ENCODE data around the gene EHD2. TPM values are rescaled to one million over a fixed set of nuclear protein-coding genes. Genes with fewer than 3 reads are reported as not detected.

EHD2 gene
- total and polyA plus RNA-seq, 2 of the 4 experiments (the other 2 are of a cell fraction), result 35.3 to 181 TPM

DNA sequence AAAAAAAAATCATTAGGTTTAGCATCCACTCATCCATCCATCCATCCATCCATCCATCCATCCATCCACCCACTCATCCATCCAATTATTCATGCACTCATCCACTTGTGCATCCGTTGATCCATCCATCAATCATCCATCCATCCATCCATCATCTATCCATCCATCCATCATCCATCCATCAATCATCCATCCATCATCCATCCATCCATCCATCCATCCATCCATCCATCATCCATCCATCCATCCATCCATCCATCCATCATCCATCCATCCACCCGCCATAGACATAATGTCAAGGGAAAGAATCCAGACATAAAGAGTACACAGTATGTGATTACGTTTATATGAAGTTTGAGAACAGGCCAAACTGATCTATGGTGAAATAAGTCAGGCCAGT lies 56.3 kb downstream of the EHD2 start:
- H4K91ac ChIP-seq (ENCODE audit: insufficient read depth, low read depth, low read length), result no peak overlapping the region
- H2AK9ac ChIP-seq (replicated peaks; ENCODE audit: low read depth, low read length, poor library complexity), result no peak overlapping the region
- H3K9me1 ChIP-seq (ENCODE audit: insufficient read depth, low read length), result no peaks in the 10 kb centered on the region; the same call in 1 of the 2 replicates
- 50% methylated on average over 2 of the region's 3 CpGs; no CpG with 5 or more reads in 1 of the 2 experiments for WGBS, 2 experiments (ENCODE audit: extremely low coverage in 2 of 2, insufficient read length in 1 of 2)
- dilution Hi-C loops (cut with HindIII; ENCODE audit: low sequenced_read_pairs, unreplicated experiment) (no loop called here), in situ Hi-C loops (cut with MboI; ENCODE audit: low sequenced_read_pairs) (no loop called here), intact Hi-C loops (cut with micrococcal nuclease) (no loop called here)
- TF ChIP-seq CEBPB (IDR thresholded peaks at IDR 0.05; ENCODE audit: low read depth, low read length), result no peak
- no peak for TF ChIP-seq POLR2A (IDR thresholded peaks at IDR 0.05; ENCODE audit: low read depth, low read length)
- TF ChIP-seq, protein P1, sequence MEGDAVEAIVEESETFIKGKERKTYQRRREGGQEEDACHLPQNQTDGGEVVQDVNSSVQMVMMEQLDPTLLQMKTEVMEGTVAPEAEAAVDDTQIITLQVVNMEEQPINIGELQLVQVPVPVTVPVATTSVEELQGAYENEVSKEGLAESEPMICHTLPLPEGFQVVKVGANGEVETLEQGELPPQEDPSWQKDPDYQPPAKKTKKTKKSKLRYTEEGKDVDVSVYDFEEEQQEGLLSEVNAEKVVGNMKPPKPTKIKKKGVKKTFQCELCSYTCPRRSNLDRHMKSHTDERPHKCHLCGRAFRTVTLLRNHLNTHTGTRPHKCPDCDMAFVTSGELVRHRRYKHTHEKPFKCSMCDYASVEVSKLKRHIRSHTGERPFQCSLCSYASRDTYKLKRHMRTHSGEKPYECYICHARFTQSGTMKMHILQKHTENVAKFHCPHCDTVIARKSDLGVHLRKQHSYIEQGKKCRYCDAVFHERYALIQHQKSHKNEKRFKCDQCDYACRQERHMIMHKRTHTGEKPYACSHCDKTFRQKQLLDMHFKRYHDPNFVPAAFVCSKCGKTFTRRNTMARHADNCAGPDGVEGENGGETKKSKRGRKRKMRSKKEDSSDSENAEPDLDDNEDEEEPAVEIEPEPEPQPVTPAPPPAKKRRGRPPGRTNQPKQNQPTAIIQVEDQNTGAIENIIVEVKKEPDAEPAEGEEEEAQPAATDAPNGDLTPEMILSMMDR (conservative IDR thresholded peaks at IDR 0.05; ENCODE audit: low read depth, low read length), result no peak
- no peak for TF ChIP-seq RAD21 (IDR thresholded peaks at IDR 0.05; ENCODE audit: low read length)
- no peak for TF ChIP-seq RCOR1 (IDR thresholded peaks at IDR 0.05; ENCODE audit: insufficient replicate concordance, low read length)
- TF ChIP-seq NFE2L2 (IDR thresholded peaks at IDR 0.05; ENCODE audit: low read depth, low read length), result no peak
- TF ChIP-seq, protein P2, sequence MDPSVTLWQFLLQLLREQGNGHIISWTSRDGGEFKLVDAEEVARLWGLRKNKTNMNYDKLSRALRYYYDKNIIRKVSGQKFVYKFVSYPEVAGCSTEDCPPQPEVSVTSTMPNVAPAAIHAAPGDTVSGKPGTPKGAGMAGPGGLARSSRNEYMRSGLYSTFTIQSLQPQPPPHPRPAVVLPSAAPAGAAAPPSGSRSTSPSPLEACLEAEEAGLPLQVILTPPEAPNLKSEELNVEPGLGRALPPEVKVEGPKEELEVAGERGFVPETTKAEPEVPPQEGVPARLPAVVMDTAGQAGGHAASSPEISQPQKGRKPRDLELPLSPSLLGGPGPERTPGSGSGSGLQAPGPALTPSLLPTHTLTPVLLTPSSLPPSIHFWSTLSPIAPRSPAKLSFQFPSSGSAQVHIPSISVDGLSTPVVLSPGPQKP (IDR thresholded peaks at IDR 0.05; ENCODE audit: borderline replicate concordance, low read depth, low read length), result no peak
- no peak for TF ChIP-seq RFX5 (IDR thresholded peaks at IDR 0.05; ENCODE audit: low read depth, low read length)
- no peak for TF ChIP-seq MXI1 (IDR thresholded peaks at IDR 0.05; ENCODE audit: borderline replicate concordance, low read depth, low read length)
- no peak for TF ChIP-seq SMC3 (IDR thresholded peaks at IDR 0.05; ENCODE audit: low read depth, low read length)
- no peak for TF ChIP-seq MAFK (IDR thresholded peaks at IDR 0.05; ENCODE audit: low read depth, low read length)
- TF ChIP-seq CHD1 (IDR thresholded peaks at IDR 0.05; ENCODE audit: low read depth, low read length), result no peak
- TF ChIP-seq BHLHE40 (IDR thresholded peaks at IDR 0.05; ENCODE audit: low read depth, low read length), result no peak
- TF ChIP-seq, protein P3, sequence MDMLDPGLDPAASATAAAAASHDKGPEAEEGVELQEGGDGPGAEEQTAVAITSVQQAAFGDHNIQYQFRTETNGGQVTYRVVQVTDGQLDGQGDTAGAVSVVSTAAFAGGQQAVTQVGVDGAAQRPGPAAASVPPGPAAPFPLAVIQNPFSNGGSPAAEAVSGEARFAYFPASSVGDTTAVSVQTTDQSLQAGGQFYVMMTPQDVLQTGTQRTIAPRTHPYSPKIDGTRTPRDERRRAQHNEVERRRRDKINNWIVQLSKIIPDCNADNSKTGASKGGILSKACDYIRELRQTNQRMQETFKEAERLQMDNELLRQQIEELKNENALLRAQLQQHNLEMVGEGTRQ (IDR thresholded peaks at IDR 0.05; ENCODE audit: low read depth, low read length), result no peak
- TF ChIP-seq FOS (IDR thresholded peaks at IDR 0.05; ENCODE audit: low read depth, low read length), result no peak
- TF ChIP-seq MAZ (IDR thresholded peaks at IDR 0.05; ENCODE audit: borderline replicate concordance, low read depth, low read length), result no peak
- no peaks in the 10 kb centered on the region for H3K9me3 ChIP-seq (ENCODE audit: control insufficient read depth, insufficient read depth, low read length)
- no peak overlapping the region for H2AFZ ChIP-seq (replicated peaks; ENCODE audit: low read length, poor library complexity)
- no peak overlapping the region for H3K4me3 ChIP-seq (ENCODE audit: insufficient read depth, low read depth, low read length)
- H4K20me1 ChIP-seq (ENCODE audit: insufficient read depth, low read length), result no peaks in the 10 kb centered on the region
- H3K36me3 ChIP-seq (ENCODE audit: control insufficient read depth, insufficient read depth, low read length), result no peaks in the 10 kb centered on the region
- H4K5ac ChIP-seq (ENCODE audit: low read depth, low read length), result no peak overlapping the region
- H3K9ac ChIP-seq (ENCODE audit: low read depth, low read length), result no peak overlapping the region
- DNase-seq (no peak), ATAC-seq (ENCODE audit: low read depth) (no peak)
- H3K56ac ChIP-seq (ENCODE audit: extremely low read depth, insufficient read depth, low read length), result no peak overlapping the region
- no peak overlapping the region for H2BK15ac ChIP-seq (ENCODE audit: low read depth, low read length)
- H2BK120ac ChIP-seq (ENCODE audit: low read depth, low read length), result no peak overlapping the region
- H3K4ac ChIP-seq (ENCODE audit: low read depth, low read length), result no peak overlapping the region
- no TSS peak for BruUV-seq (replicated peaks)
- no peak overlapping the region for H3K27ac ChIP-seq (ENCODE audit: insufficient read depth, low read length)
- no peak overlapping the region for H4K8ac ChIP-seq (ENCODE audit: low read depth in 2 of 2, low read length in 2 of 2)
- H3K18ac ChIP-seq (ENCODE audit: low read depth, low read length), result no peak overlapping the region
- no peak overlapping the region for H2BK5ac ChIP-seq (ENCODE audit: low read depth, low read length, poor library complexity, severe bottlenecking)
- no peaks in the 10 kb centered on the region for H3K79me1 ChIP-seq (ENCODE audit: low read depth in 1 of 2, low read length in 2 of 2)
- ChIA-PET CTCF (no interaction called here), POLR2A (ENCODE audit: unreplicated experiment) (no interaction called here)
- no peak overlapping the region for H3K4me2 ChIP-seq (ENCODE audit: low read depth, low read length)
- H2AK5ac ChIP-seq (ENCODE audit: low read depth, low read length), result no peak overlapping the region
- H3K14ac ChIP-seq (replicated peaks; ENCODE audit: low read depth, low read length), result no peak overlapping the region
- peaks cover 9% of the 10 kb centered on the region for H3K27me3 ChIP-seq (ENCODE audit: control insufficient read depth, insufficient read depth, low read length)
- H2BK20ac ChIP-seq (ENCODE audit: low read depth, low read length), result no peak overlapping the region
- no peaks in the 10 kb centered on the region for H3K4me1 ChIP-seq (ENCODE audit: control insufficient read depth, insufficient read depth, low read length)
- no peak overlapping the region for H3K23ac ChIP-seq (ENCODE audit: low read depth, low read length)

Measured in IMR-90 (cell line).